ENCODE results near the gene CUTA.

CUTA gene

DNA sequence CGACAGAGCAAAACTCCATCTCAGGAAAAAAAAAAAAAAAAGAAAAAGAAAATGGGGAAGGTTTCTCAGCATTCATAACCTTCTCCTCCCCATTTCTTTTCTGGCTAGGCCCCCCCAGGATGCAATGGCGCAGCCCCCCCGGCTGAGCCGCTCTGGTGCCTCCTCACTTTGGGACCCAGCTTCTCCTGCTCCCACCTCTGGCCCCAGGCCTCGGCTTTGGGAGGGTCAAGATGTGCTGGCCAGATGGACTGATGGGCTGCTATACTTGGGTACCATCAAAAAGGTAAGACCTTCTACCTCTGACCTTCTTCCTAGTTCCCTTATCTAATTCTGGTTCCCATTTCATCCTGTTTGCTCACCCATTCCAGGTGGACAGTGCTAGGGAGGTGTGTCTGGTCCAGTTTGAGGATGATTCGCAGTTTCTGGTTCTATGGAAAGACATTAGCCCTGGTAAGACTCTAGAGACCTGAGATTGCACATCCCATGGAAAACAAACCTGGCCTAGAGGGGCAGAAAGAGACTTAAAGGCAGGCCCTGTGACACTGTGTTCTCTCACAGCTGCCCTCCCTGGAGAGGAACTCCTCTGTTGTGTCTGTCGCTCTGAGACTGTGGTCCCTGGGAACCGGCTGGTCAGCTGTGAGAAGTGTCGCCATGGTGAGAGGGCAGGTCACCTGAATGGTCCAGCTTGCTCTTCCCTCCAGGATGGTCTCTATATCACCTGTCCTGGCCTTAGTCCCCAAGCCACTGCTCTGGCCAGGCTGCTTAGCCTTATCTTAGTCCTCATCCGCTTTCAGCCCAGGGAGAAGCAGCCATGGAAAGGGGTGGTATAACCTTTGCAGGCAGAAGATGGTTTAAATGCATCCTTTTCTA, 5.5 kb downstream of the CUTA start:
- TF ChIP-seq, protein P1, sequence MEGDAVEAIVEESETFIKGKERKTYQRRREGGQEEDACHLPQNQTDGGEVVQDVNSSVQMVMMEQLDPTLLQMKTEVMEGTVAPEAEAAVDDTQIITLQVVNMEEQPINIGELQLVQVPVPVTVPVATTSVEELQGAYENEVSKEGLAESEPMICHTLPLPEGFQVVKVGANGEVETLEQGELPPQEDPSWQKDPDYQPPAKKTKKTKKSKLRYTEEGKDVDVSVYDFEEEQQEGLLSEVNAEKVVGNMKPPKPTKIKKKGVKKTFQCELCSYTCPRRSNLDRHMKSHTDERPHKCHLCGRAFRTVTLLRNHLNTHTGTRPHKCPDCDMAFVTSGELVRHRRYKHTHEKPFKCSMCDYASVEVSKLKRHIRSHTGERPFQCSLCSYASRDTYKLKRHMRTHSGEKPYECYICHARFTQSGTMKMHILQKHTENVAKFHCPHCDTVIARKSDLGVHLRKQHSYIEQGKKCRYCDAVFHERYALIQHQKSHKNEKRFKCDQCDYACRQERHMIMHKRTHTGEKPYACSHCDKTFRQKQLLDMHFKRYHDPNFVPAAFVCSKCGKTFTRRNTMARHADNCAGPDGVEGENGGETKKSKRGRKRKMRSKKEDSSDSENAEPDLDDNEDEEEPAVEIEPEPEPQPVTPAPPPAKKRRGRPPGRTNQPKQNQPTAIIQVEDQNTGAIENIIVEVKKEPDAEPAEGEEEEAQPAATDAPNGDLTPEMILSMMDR (IDR thresholded peaks at IDR 0.05), result no peak

DNA sequence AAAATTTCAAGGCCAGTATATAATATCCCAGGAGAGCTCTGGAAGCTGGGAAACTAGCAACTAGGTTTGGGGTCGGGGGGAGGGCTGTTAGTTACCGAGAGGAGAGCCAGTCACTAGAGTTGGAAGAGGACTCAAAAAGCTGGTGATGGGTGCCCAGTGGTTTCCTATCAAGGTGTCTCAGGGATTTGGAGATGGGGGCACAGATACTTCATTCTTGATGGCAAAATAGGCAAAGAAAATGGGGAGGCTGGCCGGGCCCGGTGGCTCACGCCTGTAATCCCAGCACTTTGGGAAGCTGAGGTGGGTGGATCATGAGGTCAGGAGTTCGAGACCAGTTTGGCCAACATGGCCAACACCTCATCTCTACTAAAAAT, 6.3 kb downstream of the CUTA start:
- TF ChIP-seq, protein P1 (IDR thresholded peaks at IDR 0.05), result no peak

DNA sequence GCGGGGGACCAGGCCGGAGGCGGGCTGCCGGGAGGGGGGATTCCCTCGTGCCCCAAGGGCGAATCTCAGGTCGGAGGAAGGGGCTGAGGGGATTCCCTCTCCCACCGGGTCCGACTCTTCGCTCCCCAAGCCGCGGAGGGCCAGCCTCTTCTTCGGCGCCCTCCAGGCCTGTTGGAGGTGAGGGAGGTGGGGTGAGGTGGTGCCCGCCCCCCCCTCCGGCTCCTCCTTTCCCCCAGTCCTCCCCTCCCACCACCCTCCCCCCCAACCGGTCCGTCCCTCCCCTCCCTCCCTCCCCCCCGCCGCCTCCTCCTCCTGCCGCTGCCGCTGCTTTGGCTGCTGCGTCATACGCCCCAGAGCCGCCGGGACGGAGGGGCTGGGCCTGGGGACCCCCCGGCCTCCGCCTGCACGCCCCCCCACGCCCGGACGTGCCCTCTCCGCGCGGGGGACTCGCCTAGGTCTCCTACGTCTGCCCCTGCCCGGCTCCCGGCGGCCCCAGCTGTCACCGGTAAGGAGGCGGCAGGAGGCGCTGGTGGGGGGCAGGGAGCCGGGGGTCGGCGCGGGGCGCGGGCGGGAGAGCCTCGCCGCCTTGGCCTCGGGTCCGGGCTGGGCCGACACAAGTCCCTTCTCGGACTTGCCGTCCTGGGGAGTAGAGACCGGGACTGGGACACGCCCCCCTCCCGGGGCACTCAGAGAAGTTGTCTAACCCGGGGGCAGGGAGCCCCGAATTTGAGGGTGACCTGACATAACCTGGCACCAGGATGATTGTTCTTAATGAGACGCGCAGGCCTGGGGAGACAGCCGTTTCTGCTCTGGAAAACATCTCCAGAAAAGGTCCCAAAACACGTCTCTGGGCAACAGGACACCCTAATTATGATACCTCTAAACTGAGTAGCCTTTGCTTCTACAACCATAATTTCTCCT, 6.9 kb downstream of the CUTA start, which contains the start of gene PHF1:
TSS of gene PHF1 (plus strand) at position 304 of the 921 bp plus-strand sequence. CDS start 1,250 bp downstream, outside the sequence.
- TF ChIP-seq, protein P1 (IDR thresholded peaks at IDR 0.05), result no peak

DNA sequence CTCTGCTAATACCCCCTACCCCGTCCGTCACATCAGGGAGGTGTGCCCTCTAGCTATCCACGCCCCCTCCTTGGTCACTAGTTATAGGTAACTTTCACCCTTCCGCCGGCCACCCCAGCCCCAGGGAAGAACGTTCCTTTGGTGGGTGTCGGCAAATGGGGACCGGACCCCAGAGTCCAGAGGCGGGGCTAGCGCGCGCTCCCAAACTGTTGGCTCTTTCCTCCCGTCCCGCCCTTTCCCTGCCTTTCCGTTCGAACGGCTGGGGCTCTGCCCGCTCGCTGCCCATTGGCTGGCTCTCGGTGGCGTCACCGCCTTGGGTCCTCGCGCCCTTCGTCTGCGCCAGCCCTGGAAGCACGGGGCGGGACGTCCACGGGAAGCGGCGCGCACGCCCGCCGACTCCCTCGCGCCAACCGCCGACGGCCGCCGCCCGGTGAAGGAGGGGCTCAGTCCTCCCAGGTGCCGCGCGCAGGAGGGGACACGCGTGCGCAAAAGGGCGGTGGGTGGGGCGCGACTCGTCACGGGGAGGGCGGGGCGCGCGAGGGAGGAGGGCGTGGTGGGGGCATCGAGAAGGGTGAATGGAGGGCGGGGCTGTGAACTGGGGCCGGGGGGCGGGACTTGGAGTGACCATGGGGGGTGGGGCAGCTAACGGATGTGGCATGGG, 7.7 kb downstream of the CUTA start:
- TF ChIP-seq, protein P1 (IDR thresholded peaks at IDR 0.05), result no peak

DNA sequence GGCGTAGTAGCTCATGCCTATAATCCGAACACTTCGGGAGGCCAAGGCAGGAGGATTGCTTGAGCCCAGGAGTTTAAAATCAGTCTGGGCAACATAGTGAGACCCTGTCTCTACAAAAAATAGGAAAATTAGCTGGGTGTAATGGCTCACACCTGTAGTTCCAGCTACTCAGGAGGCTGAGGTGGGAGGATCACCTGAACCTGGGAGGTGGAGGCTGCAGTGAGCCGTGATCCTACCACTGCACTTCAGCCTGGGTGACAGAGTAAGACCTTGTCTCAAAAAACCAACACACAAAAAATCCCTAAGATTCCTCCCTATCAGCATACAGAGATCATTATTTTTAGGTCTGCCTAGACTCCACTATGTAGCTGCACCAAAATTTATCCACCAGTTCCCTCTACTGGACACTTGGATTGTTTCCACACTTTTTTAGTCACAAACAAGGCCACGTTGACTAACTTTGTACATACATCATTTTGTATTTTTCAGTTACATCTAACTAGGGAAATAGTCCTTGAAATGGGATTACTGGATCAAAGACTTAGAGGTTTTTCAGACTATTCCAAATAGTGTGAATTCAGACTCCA, 10.7 kb downstream of the CUTA start:
- TF ChIP-seq, protein P1 (IDR thresholded peaks at IDR 0.05), result no peak

DNA sequence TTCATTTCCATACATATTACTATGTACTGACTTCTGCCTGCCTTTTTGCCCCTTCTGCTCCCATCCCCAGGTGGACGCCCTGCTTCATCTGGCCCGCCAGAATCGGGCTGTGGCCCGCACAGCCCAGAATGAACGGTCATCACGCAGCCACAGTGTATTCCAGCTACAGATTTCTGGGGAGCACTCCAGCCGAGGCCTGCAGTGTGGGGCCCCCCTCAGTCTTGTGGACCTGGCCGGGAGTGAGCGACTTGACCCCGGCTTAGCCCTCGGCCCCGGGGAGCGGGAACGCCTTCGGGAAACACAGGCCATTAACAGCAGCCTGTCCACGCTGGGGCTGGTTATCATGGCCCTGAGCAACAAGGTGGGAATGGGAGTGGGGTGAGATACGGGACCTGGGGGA, 11.8 kb downstream of the CUTA start:
- TF ChIP-seq, protein P1 (IDR thresholded peaks at IDR 0.05), result no peak
